ENCODE measurements around the gene ABCD2. TPM values are rescaled to one million over a fixed set of nuclear protein-coding genes. Genes with fewer than 3 reads are reported as not detected.

The ABCD2 gene
- total RNA-seq, 1 experiment from 2014 or later, result not detected

DNA sequence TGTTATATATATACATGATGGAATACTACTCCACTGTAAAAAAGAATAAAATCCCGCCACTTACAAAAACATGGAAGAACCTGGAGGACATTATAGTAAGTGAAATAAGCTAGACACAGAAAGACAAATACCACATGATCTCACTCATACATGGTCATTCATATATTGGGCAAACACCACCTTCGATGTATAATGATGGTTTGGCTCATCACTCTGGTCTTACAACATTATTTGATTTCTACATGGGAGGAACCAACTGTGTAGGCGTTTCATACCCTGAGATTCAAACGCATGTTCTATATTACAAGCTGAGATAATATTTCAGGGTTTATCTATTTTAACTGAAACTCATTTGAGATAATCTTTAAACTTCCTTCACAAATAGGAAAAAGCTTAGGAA lies 48.3 kb downstream of the ABCD2 start:
- Histone ChIP-seq H3K56ac (ENCODE audit: insufficient read length, low read depth, low read length) (no peak overlapping the region), H3K79me1 (ENCODE audit: insufficient read depth, low read depth, low read length, poor library complexity, severe bottlenecking) (no peaks in the 10 kb centered on the region), H3K9me3 (ENCODE audit: control insufficient read depth, low read depth, low read length) (peaks cover 9% of the 10 kb centered on the region), H4K8ac (replicated peaks; ENCODE audit: insufficient read length, low read depth, low read length) (no peak overlapping the region), H2BK5ac (ENCODE audit: insufficient read length, low read length) (no peak overlapping the region), H3K14ac (ENCODE audit: insufficient read depth, low read length) (no peak overlapping the region), H2BK12ac (ENCODE audit: insufficient read length, low read depth, low read length) (no peak overlapping the region), H3T11ph (ENCODE audit: low read length) (no peak overlapping the region), H4K20me1 (ENCODE audit: control insufficient read depth, insufficient read depth, insufficient read length) (no peaks in the 10 kb centered on the region), H2BK20ac (ENCODE audit: low read depth, low read length, poor library complexity, severe bottlenecking) (no peak overlapping the region), H3K23me2 (ENCODE audit: insufficient read length, low read depth, low read length, poor library complexity, severe bottlenecking) (no peaks in the 10 kb centered on the region), H3K27me3 (ENCODE audit: insufficient read depth, low read length) (no peaks in the 10 kb centered on the region), H2AFZ (ENCODE audit: low read length) (no peak overlapping the region), H2AK5ac (ENCODE audit: insufficient read length, low read length) (no peak overlapping the region), H4K91ac (ENCODE audit: insufficient read length, low read depth, low read length) (no peak overlapping the region), H4K5ac (ENCODE audit: insufficient read length, low read depth, low read length) (no peak overlapping the region), H3K4me1 (ENCODE audit: insufficient read depth, low read length) (peaks cover 2% of the 10 kb centered on the region; the same call in 1 of the 2 replicates), H3K4me2 (ENCODE audit: insufficient read depth, insufficient read length, low read length) (no peak overlapping the region), H2BK120ac (ENCODE audit: low read depth, low read length, poor library complexity, severe bottlenecking) (no peak overlapping the region), H3K4ac (ENCODE audit: low read depth, low read length) (no peak overlapping the region), H3K23ac (ENCODE audit: insufficient read length, low read depth, low read length) (no peak overlapping the region), H3K18ac (ENCODE audit: insufficient read length, low read depth, low read length) (no peak overlapping the region), H3K27ac (ENCODE audit: insufficient read length, low read depth, low read length) (no peak overlapping the region), H3K9ac (ENCODE audit: extremely low read depth, insufficient read length, low read length) (no peak overlapping the region), H3K79me2 (ENCODE audit: insufficient read depth, low read length) (no peaks in the 10 kb centered on the region), H2BK15ac (ENCODE audit: low read depth, low read length) (no peak overlapping the region)
- no peaks in the 10 kb centered on the region; the same call in 1 of the 2 replicates for H3K27me3 Mint-ChIP-seq (ENCODE audit: low read depth)
- no peak for DNase-seq
- H3K4me3 Mint-ChIP-seq, result no peak overlapping the region
- peaks cover 23 to 26% of the 10 kb centered on the region in 2 experiments for H3K4me1 Mint-ChIP-seq
- H3K36me3 Mint-ChIP-seq (ENCODE audit: insufficient read depth in 1 of 3, low read depth in 3 of 3), result peaks cover 14 to 20% (median 19%) of the 10 kb centered on the region in 3 experiments; a peak in 6 of 7 replicates
- H3K9me3 Mint-ChIP-seq, result peaks cover 28 to 30% of the 10 kb centered on the region in 2 experiments
- no peak overlapping the region for H3K27ac Mint-ChIP-seq
- no CpG with 5 or more reads among the region's 4 CpGs for WGBS (ENCODE audit: extremely low coverage, insufficient read length, low lambda C conversion rate)
- TF ChIP-seq, protein P1, sequence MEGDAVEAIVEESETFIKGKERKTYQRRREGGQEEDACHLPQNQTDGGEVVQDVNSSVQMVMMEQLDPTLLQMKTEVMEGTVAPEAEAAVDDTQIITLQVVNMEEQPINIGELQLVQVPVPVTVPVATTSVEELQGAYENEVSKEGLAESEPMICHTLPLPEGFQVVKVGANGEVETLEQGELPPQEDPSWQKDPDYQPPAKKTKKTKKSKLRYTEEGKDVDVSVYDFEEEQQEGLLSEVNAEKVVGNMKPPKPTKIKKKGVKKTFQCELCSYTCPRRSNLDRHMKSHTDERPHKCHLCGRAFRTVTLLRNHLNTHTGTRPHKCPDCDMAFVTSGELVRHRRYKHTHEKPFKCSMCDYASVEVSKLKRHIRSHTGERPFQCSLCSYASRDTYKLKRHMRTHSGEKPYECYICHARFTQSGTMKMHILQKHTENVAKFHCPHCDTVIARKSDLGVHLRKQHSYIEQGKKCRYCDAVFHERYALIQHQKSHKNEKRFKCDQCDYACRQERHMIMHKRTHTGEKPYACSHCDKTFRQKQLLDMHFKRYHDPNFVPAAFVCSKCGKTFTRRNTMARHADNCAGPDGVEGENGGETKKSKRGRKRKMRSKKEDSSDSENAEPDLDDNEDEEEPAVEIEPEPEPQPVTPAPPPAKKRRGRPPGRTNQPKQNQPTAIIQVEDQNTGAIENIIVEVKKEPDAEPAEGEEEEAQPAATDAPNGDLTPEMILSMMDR (conservative IDR thresholded peaks at IDR 0.05), result no peak

Measured in H9 (cell line).